ENCODE data around the gene EME1. TPM values are rescaled to one million over a fixed set of nuclear protein-coding genes. Genes with fewer than 3 reads are reported as not detected.

EME1 gene
- total RNA-seq, result 10 to 100 TPM; 14.1 to 26.8 TPM
- 26.3 TPM for polyA plus RNA-seq (2013, experiment 1 of 2)
- 24.8 TPM for polyA plus RNA-seq (2013, experiment 2 of 2)
- long read RNA-seq, experiment 1, partial matches to known transcripts, result 2 of 7 reads
- long read RNA-seq, experiment 1, other reads (novel, unspliced or antisense), result 3 of 7 reads
- long read RNA-seq, experiment 2, transcript EME1-201 (9 exons, 2,339 nt), result major isoform, 15 of 28 reads
- long read RNA-seq, experiment 2, partial matches to known transcripts, result 1 of 28 reads
- long read RNA-seq, experiment 2, other reads (novel, unspliced or antisense), result 12 of 28 reads
- long read RNA-seq, experiment 3, transcript EME1-201 (9 exons, 2,339 nt), result major isoform, 35 of 68 reads
- long read RNA-seq, experiment 3, partial matches to known transcripts, result 6 of 68 reads
- long read RNA-seq, experiment 3, other reads (novel, unspliced or antisense), result 26 of 68 reads
- long read RNA-seq, experiment 4, transcript EME1-201 (9 exons, 2,339 nt), result major isoform, 5 of 11 reads
- long read RNA-seq, experiment 4, partial matches to known transcripts, result 4 of 11 reads
- long read RNA-seq, experiment 4, other reads (novel, unspliced or antisense), result 2 of 11 reads

GRCh38 chr17:50372758-50373556 is at the start of gene EME1, which contains the start of gene MRPL27:
EME1 (plus strand) TSS chr17:50373229; CDS start chr17:50375209, 1,980 bp downstream.
MRPL27 (minus strand) TSS chr17:50373184; CDS start chr17:50373170, 14 bp downstream.
- H3K4me1 Mint-ChIP-seq, result peaks cover 6% of the 10 kb centered on the region
- no peak for TF ChIP-seq CTCF (conservative IDR thresholded peaks at IDR 0.05)
- peak within 1 kb of the TSS; percentile 96 for H3K4me3 ChIP-seq (ENCODE audit: low read length)
- H3K4me1 ChIP-seq (ENCODE audit: control insufficient read depth, insufficient read depth, low read length), result peaks cover 5% of the 10 kb centered on the region
- H3K4me3 Mint-ChIP-seq, result peak within 1 kb of the TSS; percentile 93
- H3K27me3 ChIP-seq (ENCODE audit: control insufficient read depth, insufficient read depth, low read length, poor library complexity, severe bottlenecking), result no peaks in the 10 kb centered on the region
- peak within 1 kb of the TSS; percentile 25 for H3K27ac ChIP-seq (ENCODE audit: low read depth, low read length)
- DNase-seq, result peak; percentile 96
- H3K9me3 Mint-ChIP-seq, result no peaks in the 10 kb centered on the region
- H3K9ac ChIP-seq (ENCODE audit: extremely low read depth, low read length, poor library complexity, severe bottlenecking), result peak within 1 kb of the TSS; percentile 78
- H3K27me3 Mint-ChIP-seq (ENCODE audit: insufficient read depth), result no peaks in the 10 kb centered on the region
- WGBS, 2 experiments (ENCODE audit: insufficient coverage in 1 of 2, insufficient read length in 1 of 2), result 2% methylated on average over 31 to 42 of the region's 42 CpGs
- peak within 1 kb of the TSS; percentile 99 for H3K27ac Mint-ChIP-seq
- peaks cover 48% of the 10 kb centered on the region for H3K36me3 ChIP-seq (ENCODE audit: control insufficient read depth, insufficient read depth, low read length)
- H3K9me3 ChIP-seq (ENCODE audit: control insufficient read depth, low read length), result no peaks in the 10 kb centered on the region
- H3K36me3 Mint-ChIP-seq (ENCODE audit: low read depth), result peaks cover 40% of the 10 kb centered on the region

DNA sequence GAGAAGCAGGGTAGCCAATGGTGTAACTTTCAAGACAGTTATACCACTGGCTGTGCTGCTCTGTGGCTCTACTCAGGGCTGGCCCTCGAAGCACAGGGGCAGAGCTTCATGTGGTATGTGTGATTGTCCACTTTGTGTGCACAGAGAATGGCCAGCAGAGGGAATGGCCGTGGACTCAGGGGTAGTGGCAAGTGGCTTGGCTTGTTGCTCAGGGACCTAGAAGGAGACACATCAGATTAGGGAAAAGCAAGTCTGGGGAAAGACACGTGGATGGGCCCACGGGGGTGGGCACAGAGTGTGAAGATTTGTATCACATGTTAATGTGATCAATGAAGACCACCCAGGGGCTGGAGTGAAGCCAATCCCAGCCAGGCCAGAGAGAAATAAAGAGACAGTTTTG is 47.1 kb upstream of the EME1 start:
- Mint-ChIP-seq H3K27me3 (ENCODE audit: insufficient read depth) (peaks cover 3% of the 10 kb centered on the region), H3K4me3 (no peak overlapping the region), H3K27ac (no peak overlapping the region), H3K9me3 (no peaks in the 10 kb centered on the region), H3K4me1 (peaks cover 36% of the 10 kb centered on the region), H3K36me3 (ENCODE audit: low read depth) (no peaks in the 10 kb centered on the region)
- no peaks in the 10 kb centered on the region for H3K4me1 ChIP-seq (ENCODE audit: control insufficient read depth, insufficient read depth, low read length)
- no peak overlapping the region for H3K9ac ChIP-seq (ENCODE audit: extremely low read depth, low read length, poor library complexity, severe bottlenecking)
- no peak for TF ChIP-seq CTCF (conservative IDR thresholded peaks at IDR 0.05)
- DNase-seq, result peak; percentile 22
- no peaks in the 10 kb centered on the region for H3K9me3 ChIP-seq (ENCODE audit: control insufficient read depth, low read length)
- no peak overlapping the region for H3K27ac ChIP-seq (ENCODE audit: low read depth, low read length)
- H3K4me3 ChIP-seq (ENCODE audit: low read length), result no peak overlapping the region
- H3K27me3 ChIP-seq (ENCODE audit: control insufficient read depth, insufficient read depth, low read length, poor library complexity, severe bottlenecking), result no peaks in the 10 kb centered on the region
- 75 to 89% methylated on average over 2 to 4 of the region's 4 CpGs for WGBS, 2 experiments (ENCODE audit: insufficient coverage in 1 of 2, insufficient read length in 1 of 2)
- H3K36me3 ChIP-seq (ENCODE audit: control insufficient read depth, insufficient read depth, low read length), result no peaks in the 10 kb centered on the region

DNA sequence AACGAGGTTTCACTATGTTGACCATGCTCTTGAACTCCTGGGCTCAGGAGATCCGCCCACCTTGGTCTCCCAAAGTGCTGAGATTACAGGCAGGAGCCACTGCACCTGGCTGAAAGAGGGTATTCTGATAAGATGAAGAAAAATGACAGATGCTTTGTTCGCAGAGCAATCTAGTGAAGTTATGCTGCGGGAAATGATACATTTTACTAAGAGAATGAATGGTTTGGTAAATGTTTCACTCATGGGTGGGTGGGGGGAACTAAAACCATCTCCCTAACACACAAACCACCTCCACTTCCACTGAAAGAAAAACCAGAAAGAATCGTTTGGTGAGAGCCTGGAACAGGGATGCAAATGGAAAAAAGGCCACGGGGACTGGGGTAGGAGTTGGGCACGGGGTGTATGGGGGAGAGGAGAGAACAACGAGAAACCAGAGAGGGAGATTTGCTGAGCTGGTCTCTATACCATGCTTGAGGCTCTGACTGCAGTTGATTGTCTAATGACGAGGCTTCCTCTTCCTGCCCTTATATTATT is 46.1 kb upstream of the EME1 start:
- Mint-ChIP-seq H3K9me3 (no peaks in the 10 kb centered on the region), H3K27me3 (ENCODE audit: insufficient read depth) (peaks cover 3% of the 10 kb centered on the region), H3K27ac (no peak overlapping the region), H3K4me1 (peaks cover 38% of the 10 kb centered on the region), H3K4me3 (no peak overlapping the region), H3K36me3 (ENCODE audit: low read depth) (no peaks in the 10 kb centered on the region)
- H3K27me3 ChIP-seq (ENCODE audit: control insufficient read depth, insufficient read depth, low read length, poor library complexity, severe bottlenecking), result no peaks in the 10 kb centered on the region
- DNase-seq, result peak; percentile 37
- no peaks in the 10 kb centered on the region for H3K9me3 ChIP-seq (ENCODE audit: control insufficient read depth, low read length)
- H3K4me3 ChIP-seq (ENCODE audit: low read length), result no peak overlapping the region
- no peaks in the 10 kb centered on the region for H3K36me3 ChIP-seq (ENCODE audit: control insufficient read depth, insufficient read depth, low read length)
- TF ChIP-seq CTCF (conservative IDR thresholded peaks at IDR 0.05), result no peak
- H3K27ac ChIP-seq (ENCODE audit: low read depth, low read length), result no peak overlapping the region
- H3K4me1 ChIP-seq (ENCODE audit: control insufficient read depth, insufficient read depth, low read length), result peaks cover 2% of the 10 kb centered on the region
- WGBS, 2 experiments (ENCODE audit: insufficient coverage in 1 of 2, insufficient read length in 1 of 2), result 70 to 89% methylated on average over 2 to 8 of the region's 9 CpGs
- H3K9ac ChIP-seq (ENCODE audit: extremely low read depth, low read length, poor library complexity, severe bottlenecking), result no peak overlapping the region
